Peyer's patch (tissue), 4 donors: ENCODE data around the gene IRAK1BP1.

Experiments
- POLR2A ChIP-seq, 2 donors: fragments of 450-650 bp; IDR thresholded peaks; one replicate each; pipeline ENCODE4 v1.5.1; 2017; ENCODE audit warnings: antibody characterized with exemption in 2 of 2, mild to moderate bottlenecking in 2 of 2, moderate library complexity in 2 of 2
- TF ChIP-seq, protein P1 (sequence below), 6 experiments: fragments of 450-650 bp in 4 of 6; fragments of 200-600 bp in 2 of 6; sonication (generic) in 1 of 6; IDR thresholded peaks; one replicate each; pipeline ENCODE4 v1.5.1; 2017 to 2019; ENCODE audit warnings: antibody characterized with exemption in 6 of 6, mild to moderate bottlenecking in 3 of 6, moderate library complexity in 1 of 6

DNA sequence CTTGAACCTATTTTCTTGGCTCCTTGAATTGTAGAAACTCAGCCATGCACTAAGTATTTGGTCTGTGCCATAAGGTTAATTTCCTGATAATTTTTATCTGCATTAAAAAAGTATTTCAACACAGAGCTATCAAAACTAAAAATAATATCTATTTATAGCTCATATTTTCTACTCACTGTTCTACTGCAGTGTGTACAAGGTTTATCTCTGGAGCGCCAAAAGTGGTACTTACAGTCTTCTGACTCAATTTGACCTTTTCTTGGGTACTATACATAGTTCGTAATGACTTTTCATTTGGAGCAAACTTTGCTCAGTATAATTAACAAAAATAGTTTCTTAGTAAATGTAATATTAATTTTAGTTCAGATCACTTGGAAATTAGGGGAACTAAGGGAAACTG is 69.2 kb downstream of the IRAK1BP1 start:
- TF ChIP-seq, protein P1, sequence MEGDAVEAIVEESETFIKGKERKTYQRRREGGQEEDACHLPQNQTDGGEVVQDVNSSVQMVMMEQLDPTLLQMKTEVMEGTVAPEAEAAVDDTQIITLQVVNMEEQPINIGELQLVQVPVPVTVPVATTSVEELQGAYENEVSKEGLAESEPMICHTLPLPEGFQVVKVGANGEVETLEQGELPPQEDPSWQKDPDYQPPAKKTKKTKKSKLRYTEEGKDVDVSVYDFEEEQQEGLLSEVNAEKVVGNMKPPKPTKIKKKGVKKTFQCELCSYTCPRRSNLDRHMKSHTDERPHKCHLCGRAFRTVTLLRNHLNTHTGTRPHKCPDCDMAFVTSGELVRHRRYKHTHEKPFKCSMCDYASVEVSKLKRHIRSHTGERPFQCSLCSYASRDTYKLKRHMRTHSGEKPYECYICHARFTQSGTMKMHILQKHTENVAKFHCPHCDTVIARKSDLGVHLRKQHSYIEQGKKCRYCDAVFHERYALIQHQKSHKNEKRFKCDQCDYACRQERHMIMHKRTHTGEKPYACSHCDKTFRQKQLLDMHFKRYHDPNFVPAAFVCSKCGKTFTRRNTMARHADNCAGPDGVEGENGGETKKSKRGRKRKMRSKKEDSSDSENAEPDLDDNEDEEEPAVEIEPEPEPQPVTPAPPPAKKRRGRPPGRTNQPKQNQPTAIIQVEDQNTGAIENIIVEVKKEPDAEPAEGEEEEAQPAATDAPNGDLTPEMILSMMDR (IDR thresholded peaks at IDR 0.05): no peak
- TF ChIP-seq POLR2A (IDR thresholded peaks at IDR 0.05): no peak
